Esophagus muscularis mucosa (tissue), 4 donors: ENCODE measurements around the gene EFCAB12.

ENCODE experiments used
- EP300 ChIP-seq: sonication (generic); formaldehyde crosslinking; IDR thresholded peaks from one replicate; pipeline ENCODE4 v1.6.1; 2017; ENCODE audit warnings: antibody characterized with exemption
- POLR2A ChIP-seq: fragments of 450-650 bp; IDR thresholded peaks from one replicate; pipeline ENCODE4 v1.6.1; 2017; ENCODE audit warnings: antibody characterized with exemption, moderate library complexity, mild to moderate bottlenecking, low read depth
- POLR2AphosphoS5 ChIP-seq, 2 donors: sonication (generic); formaldehyde crosslinking; IDR thresholded peaks; one replicate each; pipeline ENCODE4 v1.6.1; 2017; ENCODE audit warnings: antibody characterized with exemption in 2 of 2
- TF ChIP-seq, protein P1 (sequence below), 3 experiments: fragments of 200-600 bp in 2 of 3; fragments of 450-650 bp in 1 of 3; sonication (generic) in 2 of 3; IDR thresholded peaks; one replicate each; pipeline ENCODE4 v1.5.1; 2017 to 2019; ENCODE audit warnings: antibody characterized with exemption in 3 of 3, mild to moderate bottlenecking in 2 of 3, moderate library complexity in 1 of 3

- TF ChIP-seq POLR2AphosphoS5 (IDR thresholded peaks at IDR 0.05) (no peak), EP300 (no peak), POLR2A (no peak)
- TF ChIP-seq, protein P1, sequence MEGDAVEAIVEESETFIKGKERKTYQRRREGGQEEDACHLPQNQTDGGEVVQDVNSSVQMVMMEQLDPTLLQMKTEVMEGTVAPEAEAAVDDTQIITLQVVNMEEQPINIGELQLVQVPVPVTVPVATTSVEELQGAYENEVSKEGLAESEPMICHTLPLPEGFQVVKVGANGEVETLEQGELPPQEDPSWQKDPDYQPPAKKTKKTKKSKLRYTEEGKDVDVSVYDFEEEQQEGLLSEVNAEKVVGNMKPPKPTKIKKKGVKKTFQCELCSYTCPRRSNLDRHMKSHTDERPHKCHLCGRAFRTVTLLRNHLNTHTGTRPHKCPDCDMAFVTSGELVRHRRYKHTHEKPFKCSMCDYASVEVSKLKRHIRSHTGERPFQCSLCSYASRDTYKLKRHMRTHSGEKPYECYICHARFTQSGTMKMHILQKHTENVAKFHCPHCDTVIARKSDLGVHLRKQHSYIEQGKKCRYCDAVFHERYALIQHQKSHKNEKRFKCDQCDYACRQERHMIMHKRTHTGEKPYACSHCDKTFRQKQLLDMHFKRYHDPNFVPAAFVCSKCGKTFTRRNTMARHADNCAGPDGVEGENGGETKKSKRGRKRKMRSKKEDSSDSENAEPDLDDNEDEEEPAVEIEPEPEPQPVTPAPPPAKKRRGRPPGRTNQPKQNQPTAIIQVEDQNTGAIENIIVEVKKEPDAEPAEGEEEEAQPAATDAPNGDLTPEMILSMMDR (IDR thresholded peaks at IDR 0.05), result no peak
Observed at GRCh38 chr3:129393271-129393670, 35.2 kb downstream of the EFCAB12 start.
